GM12892 (cell line): ENCODE measurements around the gene SPTBN1.

ENCODE experiments used
- DNase-seq: peaks from one replicate; pipeline ENCODE4 v3.0.0; 2011; ENCODE audit not compliant: insufficient read length
- FAIRE-seq: peaks from 2 replicates; lab custom pipeline; 2011; peaks lifted over from hg19 to GRCh38; lab: Jason Lieb, UNC
- POLR2A ChIP-seq: IDR thresholded peaks from 2 replicates; pipeline ENCODE4 v1.6.1; 2011; ENCODE audit warnings: low read depth, low read length, control low read depth
- POLR2AphosphoS5 ChIP-seq: IDR thresholded peaks from 2 replicates; pipeline ENCODE4 v1.6.1; 2011; ENCODE audit warnings: low read depth, low read length, control low read depth
- TAF1 ChIP-seq: IDR thresholded peaks from 2 replicates; pipeline ENCODE4 v1.6.1; 2011; ENCODE audit warnings: low read depth, mild to moderate bottlenecking, control low read depth, low read length, borderline replicate concordance

The SPTBN1 gene

DNA sequence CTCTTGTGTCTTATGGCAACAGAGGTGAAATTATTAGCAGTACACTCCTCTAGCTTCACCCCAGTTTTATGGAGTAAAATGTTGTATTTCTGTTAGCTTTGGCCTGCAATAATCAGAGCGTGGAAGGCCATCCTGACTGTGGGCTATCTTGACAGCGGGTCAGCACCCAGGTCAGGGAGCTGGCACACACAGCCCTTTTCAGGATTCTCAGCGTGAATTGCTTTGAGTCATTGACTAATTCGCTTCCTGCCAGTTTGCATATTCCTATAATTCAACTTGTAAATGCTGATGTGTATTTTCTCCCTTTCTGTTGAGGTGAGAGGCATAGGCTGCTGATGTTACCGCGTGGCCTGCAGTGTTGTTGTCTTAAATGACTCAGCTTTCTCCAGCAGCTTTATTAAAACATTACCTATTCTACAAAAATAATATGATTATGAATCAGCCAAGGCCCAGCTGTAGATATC, 157.7 kb downstream of the SPTBN1 start:
- TF ChIP-seq POLR2A (no peak), TAF1 (no peak), POLR2AphosphoS5 (no peak)
- DNase-seq (no peak), FAIRE-seq (no peak)

DNA sequence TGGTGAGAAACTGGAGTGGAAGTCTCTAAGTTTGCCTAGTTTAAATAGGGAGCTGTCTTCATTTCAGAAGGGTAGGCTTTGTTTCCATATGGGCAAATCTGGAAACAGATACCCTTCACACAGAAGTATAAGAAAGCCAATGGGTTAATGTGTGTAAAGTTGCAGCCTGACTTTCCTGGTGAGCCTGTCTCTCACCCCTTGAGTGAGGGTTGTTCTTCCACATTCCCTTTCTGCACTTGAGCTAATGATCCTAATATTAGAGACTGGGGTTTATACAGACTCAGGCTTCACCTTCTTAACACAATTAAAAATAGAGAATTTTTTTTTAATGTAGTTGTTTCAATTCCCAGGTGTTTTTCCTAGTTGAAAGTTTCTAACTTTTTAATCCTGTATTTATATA, 158.7 kb downstream of the SPTBN1 start:
- TF ChIP-seq TAF1: no peak
- TF ChIP-seq POLR2A: no peak
- no peak for TF ChIP-seq POLR2AphosphoS5
- FAIRE-seq (no peak), DNase-seq (no peak)

DNA sequence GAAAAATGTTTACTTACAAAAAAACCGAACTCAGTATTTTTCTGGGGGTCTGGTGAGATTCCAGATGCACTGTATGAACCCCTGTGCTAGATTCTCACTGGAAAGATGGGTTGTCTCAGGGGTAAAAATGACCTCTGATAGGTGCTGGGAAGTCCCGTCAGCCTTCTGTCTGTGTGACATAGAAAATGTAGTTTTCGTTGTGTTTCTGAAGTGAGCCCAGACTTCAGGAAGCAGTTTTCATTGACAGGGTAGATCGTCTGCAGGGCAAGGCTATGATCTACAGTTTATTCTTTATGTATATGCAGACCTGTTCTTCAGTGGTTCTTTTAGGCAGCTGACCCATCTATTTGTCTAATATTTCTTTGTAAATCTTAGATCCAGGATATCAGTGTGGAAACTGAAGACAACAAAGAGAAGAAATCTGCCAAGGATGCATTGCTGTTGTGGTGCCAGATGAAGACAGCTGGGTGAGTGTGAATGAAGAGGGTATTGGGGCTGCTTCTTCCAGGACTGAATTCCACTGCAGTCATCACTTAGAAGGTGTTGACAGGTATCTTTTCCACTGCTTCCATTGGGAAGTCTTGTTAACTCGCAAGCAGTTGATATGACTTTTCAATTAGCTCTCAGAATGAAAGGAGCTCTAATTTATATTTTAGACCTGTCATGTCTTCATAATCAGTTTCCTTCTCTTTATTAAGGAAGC, 159.9 kb downstream of the SPTBN1 start:
- TF ChIP-seq POLR2A: no peak
- TF ChIP-seq TAF1: no peak
- TF ChIP-seq POLR2AphosphoS5: no peak
- FAIRE-seq (no peak), DNase-seq (no peak)

DNA sequence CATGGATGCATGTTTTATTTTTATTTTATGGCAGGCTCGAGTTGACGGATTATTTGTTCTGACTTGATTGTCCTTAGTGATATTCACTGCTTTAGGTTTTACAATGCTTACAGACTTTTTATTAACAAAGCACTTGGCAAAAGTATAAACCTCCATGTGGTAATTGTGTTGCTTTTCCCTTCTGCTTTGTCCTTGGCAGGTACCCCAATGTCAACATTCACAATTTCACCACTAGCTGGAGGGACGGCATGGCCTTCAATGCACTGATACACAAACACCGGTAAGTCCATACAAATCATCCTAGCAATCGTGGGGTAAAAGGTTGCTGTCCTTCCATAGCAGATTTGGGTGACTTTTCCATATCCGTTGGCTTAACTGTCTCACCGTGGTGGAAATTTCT, 161.3 kb downstream of the SPTBN1 start:
- TF ChIP-seq POLR2A (no peak), TAF1 (no peak), POLR2AphosphoS5 (no peak)
- no peak for FAIRE-seq
- DNase-seq: no peak

DNA sequence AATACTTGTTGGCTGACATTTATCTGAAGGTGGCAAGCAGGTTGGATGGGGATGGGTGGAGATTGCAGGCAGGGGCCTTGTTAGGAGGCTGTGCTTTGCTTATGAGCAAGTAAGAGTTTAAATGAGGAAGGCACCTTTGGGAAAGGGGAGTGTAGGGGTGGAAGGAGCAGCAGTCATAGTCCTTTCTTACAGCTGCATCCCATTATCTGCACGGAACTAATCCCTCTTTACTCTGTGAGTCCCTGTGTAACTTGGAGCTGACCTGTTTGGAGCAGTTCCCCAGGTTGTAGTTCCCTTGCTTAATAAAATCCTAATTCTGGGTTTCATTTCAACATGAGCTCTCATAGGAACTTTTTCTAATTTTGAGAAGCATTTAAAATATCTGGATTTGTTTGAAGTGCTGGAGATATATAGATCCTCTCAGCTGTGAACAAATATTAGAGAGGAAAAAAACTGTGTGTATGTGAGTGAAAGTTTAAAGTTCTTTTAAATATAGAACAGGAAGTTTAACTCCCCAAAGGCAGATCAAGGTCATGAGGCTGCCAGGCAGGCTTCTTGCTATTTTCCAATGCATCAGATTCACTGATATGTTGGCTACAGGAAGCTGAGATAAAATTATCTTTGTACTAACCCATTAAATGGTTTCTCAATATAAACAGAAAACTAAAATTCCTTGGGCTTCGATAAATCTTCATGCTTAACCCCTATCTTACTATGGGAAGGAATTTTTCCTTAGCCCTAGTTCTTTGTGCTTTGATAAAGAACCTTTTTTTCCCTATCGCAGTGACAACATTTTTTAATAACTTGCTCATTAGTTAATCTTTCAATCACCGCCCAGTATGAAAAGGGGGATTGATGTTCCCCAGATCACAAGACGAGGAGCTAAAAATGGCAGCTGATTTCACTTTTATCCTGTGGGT, 162.8 kb downstream of the SPTBN1 start:
- TF ChIP-seq TAF1 (no peak), POLR2AphosphoS5 (no peak), POLR2A (no peak)

DNA sequence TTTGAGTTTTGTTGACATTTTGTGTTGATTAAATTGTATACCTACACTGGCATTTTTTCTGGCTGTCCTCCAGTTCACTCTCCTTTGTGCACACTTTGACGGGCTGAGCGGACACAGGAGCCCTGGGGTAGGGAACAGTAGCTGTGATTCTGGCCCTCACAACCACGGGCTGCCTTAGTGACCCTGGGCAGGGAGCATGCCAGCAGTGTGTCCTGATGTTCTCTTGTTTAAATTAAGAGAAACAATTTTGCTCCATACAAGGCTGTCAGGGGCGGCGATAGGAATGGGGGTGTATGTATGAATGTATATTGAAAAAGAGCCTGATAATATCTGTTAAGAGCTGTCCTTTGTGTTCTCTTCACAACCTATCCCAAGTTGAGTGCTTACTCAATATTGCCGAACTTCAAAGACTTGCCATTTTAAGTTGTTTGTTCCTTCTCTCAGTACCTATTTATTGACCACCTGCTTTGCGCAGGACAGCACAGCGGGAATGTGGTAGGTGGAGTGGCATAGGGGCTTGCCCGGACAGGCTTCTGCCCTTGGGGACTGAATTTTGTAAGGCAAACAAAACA, 163.6 kb downstream of the SPTBN1 start:
- FAIRE-seq (no peak), DNase-seq (no peak)
- TF ChIP-seq POLR2AphosphoS5 (no peak), POLR2A (no peak), TAF1 (no peak)

More for the DNA sequence above, 162.8 kb downstream of the SPTBN1 start:
- FAIRE-seq: no peak
- DNase-seq: no peak

DNA sequence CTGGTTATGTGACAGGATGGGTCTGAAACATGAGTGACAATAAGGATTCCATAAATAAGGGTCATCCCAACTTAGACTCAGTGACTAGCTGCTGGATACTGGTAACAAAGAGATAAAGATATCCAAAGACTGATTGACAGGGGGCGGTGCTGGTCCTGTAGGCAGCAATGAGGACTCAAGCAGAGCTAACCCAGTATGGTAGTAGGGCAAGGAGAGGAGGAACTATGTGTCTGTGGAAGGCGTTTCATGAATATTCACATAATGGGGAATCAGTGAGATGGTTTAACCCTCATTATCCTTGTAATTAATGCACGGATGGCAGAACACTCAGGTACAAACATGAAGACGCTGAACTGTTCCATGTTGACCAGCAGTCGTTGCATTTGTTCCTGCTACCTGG, 164.8 kb downstream of the SPTBN1 start:
- FAIRE-seq: no peak
- no peak for TF ChIP-seq POLR2AphosphoS5
- TF ChIP-seq TAF1: no peak
- TF ChIP-seq POLR2A: no peak
- DNase-seq: no peak

DNA sequence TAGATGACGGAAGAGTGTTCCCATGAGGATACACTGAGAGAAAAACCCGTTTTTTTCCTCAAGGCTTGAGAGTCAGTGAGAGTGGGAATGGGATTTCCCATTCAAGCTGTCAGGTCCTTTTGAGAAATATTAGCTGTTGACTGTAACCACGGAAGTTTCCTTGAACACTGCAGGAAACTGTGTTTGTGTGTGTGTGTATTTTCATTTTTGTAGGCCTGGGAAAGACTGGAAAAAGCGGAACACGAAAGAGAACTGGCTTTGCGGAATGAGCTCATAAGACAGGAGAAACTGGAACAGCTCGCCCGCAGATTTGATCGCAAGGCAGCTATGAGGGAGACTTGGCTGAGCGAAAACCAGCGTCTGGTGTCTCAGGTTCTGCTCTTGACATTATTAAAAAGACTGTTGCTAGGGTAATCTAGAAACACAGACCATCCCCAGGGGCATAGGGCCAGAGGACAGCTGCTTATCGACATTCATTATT, 168.5 kb downstream of the SPTBN1 start:
- TF ChIP-seq POLR2A: no peak
- TF ChIP-seq TAF1: no peak
- TF ChIP-seq POLR2AphosphoS5: no peak
- DNase-seq (no peak), FAIRE-seq (no peak)

DNA sequence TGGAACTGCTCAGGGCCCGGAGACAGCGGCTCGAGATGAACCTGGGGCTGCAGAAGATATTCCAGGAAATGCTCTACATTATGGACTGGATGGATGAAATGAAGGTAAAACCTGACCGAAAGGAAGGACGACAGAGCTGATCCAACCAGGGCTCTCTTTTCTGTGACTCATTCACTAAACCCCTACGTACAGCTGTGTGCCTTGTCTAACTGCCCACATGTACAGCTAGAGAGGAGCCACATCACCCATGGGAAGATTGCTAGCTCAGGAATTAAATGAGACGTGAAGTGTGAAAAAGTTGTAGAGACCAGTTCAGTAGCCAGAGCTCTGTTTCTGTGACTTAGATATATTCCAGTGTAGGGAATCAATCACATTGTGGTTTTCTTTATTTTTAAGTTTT, 170.0 kb downstream of the SPTBN1 start:
- no peak for DNase-seq
- TF ChIP-seq TAF1 (no peak), POLR2A (no peak), POLR2AphosphoS5 (no peak)

DNA sequence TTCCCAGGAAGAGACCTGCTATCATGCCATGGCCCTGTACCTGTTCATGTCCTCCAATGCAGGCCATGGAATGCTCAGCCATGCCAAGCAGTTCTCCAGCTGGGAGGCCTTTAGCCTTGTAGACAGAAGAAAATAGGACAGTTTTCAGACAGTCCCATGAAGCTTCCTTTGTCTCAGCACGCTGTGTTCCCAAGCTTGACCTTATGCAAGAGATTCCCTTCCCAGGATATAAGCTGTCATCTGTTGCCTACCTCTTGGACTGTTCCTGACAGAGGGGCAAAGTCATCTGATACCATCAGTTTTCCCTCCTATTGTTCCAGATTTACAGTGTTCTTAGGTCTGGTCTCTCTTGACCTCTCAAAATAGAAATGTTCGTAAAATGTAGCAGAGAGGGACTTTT, 170.8 kb downstream of the SPTBN1 start:
- DNase-seq: no peak
- no peak for TF ChIP-seq POLR2A
- no peak for TF ChIP-seq POLR2AphosphoS5
- no peak for TF ChIP-seq TAF1
- no peak for FAIRE-seq

More for the DNA sequence above, 170.0 kb downstream of the SPTBN1 start:
- no peak for FAIRE-seq

DNA sequence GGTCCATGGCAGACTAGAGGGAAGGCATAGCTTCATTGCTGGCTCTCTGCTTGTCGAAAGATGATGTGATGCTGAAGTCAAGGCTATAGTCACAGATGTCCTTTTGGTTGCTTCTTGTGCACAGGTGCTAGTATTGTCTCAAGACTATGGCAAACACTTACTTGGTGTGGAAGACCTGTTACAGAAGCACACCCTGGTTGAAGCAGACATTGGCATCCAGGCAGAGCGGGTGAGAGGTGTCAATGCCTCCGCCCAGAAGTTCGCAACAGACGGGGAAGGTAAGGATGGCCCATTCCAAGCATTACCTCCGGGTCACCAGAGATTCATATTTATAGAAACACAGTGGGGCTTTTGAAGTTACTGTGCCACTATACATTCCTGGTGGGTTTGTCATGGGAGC, 171.8 kb downstream of the SPTBN1 start:
- DNase-seq (no peak), FAIRE-seq (peak; percentile 63)
- TF ChIP-seq POLR2A (no peak), POLR2AphosphoS5 (no peak), TAF1 (no peak)

DNA sequence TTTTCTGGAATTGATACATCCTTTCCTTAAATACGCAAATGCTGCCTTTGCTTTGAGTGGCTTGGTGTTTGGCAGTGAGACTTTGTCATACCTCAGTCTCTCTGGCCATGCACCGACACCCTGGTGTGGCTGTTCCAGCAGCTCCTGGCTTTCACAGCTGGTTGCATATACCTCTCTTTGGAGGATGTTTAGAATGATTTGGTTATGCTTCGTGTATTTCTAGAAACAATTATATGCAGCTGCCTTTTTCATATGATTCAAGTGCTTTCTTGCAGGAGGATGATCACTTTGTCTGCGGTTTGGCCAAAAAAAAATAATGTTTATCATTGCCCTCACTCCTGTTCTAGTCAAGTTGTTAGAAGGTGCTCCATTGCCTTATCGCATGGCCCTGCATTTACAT, 172.3 kb downstream of the SPTBN1 start:
- no peak for FAIRE-seq
- TF ChIP-seq TAF1 (no peak), POLR2AphosphoS5 (no peak), POLR2A (no peak)
- no peak for DNase-seq
